Fibroblast of skin of left quadriceps (primary cell): ENCODE results near the gene ANKRD22.
A peak's percentile ranks its signal among the peaks of the same experiment; 100 is the strongest.

ENCODE experiments used
- DNase-seq, 2 experiments: peaks; one replicate each; pipeline ENCODE4 v3.0.0-alpha.2; 2013; ENCODE audit warnings: low read depth in 2 of 2

ANKRD22 gene

DNA sequence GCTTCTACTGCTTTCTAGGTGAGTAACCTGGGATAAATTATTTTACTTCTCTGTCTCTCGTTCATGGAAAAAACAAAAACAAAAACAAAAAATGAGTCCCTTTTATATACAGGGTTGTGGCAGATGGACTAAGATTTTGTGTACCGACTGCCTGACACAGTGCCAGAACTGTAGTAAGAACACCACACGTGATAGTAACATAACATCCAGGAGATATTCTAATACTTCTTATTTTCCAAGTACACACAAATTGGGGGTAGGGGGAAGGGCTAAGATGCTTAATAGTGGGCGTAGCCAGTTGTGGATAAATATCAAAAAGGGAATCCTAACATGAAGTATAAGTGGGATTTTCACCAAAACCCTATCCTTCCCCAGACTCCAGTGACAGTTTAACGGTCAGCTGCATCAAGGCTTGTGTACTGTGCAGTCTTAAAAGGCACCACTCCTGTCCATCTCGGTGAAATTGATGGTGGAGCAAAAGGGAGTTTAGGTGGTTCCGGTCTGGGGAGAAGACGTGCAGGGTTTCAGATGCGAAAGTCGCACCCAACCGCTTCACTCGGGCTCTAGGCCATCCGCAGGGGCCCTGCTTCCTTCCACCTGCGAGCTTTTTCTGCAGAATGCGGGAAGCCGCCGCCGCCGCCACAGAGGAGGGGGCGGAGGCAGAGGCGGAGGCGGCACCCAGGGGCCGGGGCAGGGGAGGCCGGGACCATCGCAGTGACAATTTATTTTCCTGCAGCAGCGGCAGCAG, 28.1 kb upstream of the ANKRD22 start, which contains the start of gene STAMBPL1:
Gene STAMBPL1, plus strand, starts transcription at position 712 of the 748 bp plus-strand sequence. CDS start 21,464 bp downstream, outside the sequence.
- no peak for DNase-seq

GRCh38 chr10:88877298-88877697, 25.7 kb upstream of the ANKRD22 start:
- DNase-seq: no peak

- no peak for DNase-seq
Observed at GRCh38 chr10:88875081-88875480, 23.4 kb upstream of the ANKRD22 start.

DNA sequence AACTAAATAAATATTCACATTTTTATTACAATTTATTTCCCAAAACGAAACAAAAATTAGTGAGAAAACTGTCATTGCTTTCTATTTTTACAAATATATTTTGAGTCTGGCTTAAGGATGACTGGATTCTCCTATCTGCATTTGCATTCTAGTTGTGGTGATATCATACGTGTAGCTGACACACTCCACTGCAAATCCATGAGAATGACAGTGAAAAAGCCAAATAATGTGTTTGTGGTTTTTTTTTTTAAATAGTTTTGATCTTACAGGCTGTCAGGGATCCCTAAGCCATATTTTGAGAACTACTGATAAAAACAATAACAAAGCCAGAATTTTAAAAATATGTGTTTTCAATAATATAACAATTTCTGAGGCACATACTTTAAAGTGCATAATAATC, 22.6 kb upstream of the ANKRD22 start:
- DNase-seq: no peak

DNA sequence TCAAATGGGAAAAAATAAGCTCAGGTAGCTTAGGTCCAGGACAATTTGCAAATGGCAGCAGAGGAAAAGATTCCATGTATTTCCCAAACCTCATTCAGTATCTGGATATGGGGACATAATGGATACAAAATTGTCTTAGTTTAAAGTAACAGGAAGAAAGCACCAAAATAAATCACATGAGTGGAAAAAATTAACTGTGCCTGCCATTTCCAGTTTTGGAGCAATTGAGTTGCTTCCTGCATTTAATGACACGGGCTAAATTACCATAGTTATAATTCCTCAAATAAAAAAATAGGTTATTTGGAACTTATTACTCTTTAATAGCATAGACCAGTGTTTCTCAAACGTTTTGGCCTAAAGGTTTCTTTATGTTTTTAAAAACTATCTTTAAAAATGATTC, 22.1 kb upstream of the ANKRD22 start:
- no peak for DNase-seq

- DNase-seq: no peak
Observed at GRCh38 chr10:88870089-88870488, 18.4 kb upstream of the ANKRD22 start.

DNA sequence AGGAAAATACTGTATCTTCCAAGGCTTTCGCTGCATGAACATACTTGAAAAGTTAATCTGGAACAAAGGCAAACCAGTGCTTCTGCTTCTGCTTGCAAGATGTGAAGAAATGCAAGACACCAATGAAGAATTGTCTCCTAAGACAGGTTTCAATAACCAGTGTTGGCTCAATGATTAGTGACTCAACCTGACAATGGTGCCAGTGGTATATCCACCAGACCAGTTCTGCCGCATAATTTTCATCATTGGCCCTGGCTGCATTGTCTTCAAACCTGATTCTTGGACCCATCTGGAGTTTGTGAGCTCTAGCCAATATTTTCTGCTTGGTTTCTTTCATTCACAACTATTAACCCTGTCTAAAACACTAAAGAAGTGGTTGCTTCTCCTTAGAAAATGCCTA, 14.8 kb upstream of the ANKRD22 start:
- DNase-seq: no peak

GRCh38 chr10:88865281-88865876, 13.7 kb upstream of the ANKRD22 start:
- no peak for DNase-seq

DNA sequence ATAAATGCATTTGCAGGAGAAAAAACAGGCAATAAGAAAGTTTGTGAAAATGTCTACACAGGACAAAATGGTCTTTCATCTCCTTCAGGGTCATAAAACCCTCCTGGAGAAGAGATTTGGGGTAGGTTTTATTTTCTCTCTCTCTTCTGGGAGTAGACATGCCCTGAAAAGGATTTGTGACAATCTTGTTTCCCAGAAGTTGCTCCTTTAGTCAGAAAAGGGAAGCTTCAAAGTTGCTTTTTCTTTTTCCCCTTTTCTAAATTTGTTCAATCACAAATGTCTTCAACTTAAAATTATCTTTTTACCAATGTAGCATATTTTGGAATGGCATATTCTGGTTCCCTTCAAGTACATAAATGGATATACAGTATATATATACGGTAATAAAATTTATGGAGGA, 9.4 kb upstream of the ANKRD22 start:
- no peak for DNase-seq

DNA sequence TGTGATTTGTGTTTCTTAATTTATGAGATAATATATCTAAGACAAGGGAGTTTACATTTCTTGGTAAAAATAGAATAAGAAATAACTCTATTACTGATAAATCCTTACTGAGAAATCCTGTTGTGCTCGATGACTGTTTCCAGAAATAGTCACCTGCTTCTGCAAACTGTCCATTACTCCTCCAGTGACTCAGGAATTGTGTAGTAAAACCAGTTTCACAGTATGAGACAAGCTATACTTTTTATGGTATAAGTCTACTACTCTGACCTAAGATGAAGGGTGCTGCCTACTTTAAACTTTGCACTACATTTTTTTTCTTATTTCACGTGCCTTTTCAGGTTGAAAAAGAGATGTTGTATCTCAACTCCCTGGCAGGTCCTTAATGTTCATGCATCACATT, 6.8 kb upstream of the ANKRD22 start:
- DNase-seq: no peak

GRCh38 chr10:88857831-88858230, 6.2 kb upstream of the ANKRD22 start:
- no peak for DNase-seq

DNA sequence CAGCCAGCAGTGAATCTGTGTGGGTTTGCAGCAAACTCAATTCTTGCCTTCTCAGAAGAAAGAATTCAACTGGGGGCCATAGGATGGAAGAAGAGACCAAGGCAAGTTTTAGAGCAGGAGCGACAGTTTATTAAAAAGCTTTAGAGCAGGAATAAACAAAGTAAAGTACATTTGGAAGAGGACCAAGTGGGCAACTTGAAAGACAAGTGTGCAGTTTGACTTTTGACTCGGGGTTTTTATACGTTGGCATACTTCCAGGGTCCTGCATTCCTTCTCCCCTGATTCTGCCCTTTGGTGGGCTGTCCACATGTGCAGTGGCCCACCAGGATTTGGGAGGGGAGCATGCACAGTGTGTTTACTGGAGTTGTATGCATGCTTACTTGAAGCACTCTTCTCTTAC, 3.0 kb upstream of the ANKRD22 start:
- no peak for DNase-seq

GRCh38 chr10:88853155-88853881, 1.7 kb upstream of the ANKRD22 start:
- no peak for DNase-seq

DNA sequence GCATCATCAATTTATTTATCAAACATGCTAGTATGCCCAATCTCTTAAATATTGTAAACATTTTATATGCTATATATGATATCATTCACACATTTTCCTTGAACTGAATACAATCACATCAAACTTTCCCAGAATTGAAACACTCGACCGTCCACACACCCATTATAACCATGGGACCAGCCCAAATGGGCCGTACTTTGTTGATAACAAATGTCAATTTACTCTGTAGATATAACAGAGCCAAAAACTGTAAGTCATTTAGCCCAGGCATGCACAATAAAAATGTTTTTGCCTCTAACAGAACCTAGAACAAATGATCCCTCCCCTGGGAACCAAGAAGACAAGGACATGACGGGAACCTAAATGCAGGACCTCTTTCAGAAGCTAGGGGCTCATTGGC, 683 bp upstream of the ANKRD22 start:
- DNase-seq: no peak

GRCh38 chr10:88850712-88851111, 932 bp downstream of the ANKRD22 start:
- DNase-seq: no peak

GRCh38 chr10:88849234-88849633, 2.4 kb downstream of the ANKRD22 start:
- DNase-seq: no peak

GRCh38 chr10:88848499-88848898, 3.1 kb downstream of the ANKRD22 start:
- peak; percentile 28 to 30 for DNase-seq

DNA sequence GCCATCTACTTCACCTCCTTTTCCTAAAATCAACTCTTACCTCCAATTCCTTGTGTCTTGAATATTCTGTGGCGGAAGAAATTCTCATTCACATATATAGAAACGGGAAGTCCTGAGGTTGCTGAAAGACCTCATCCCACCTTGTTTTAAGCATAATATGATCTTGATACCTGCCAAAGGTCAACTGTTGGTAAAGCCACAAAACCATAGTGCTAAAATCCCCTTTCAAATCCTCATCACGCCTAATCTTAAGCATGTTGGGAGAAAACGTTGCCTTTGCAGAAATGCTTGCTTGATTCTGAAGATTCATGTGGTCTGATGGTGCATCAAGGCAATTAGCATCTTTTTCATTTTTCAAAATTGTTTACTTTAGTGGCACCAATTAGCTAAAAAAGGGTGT, 8.5 kb downstream of the ANKRD22 start:
- DNase-seq: no peak

- DNase-seq: no peak
Observed at GRCh38 chr10:88841316-88842111, 10.1 kb downstream of the ANKRD22 start.

GRCh38 chr10:88840881-88841280, 10.8 kb downstream of the ANKRD22 start:
- DNase-seq: no peak

DNA sequence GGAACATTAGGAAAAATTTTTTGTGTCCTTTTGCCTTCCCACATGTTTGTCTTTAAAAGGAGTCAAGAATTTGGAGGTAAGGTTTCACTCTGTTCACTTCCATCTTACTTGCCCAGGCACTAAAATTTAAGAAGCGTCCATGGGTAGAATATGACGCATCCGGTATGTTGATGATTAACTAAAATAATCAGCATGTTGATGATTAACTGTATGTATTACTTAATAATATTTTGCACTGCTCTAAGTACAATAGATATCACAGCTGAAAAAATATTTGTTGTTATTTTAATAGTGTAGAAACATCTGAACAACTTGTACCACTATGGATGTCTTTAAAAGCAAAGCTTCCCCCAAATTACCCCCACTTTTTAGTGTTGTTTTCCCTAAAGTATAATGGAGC, 11.5 kb downstream of the ANKRD22 start:
- DNase-seq: no peak

GRCh38 chr10:88838766-88839350, 12.8 kb downstream of the ANKRD22 start:
- no peak for DNase-seq
